CD4-positive, alpha-beta T cell treated with Interleukin-21 for 1 hour (primary cell): ENCODE data around the gene RANBP1.

ENCODE experiments used
- DNase-seq: peaks from one replicate; pipeline ENCODE4 v3.0.0-alpha.2; 2020

Gene RANBP1

DNA sequence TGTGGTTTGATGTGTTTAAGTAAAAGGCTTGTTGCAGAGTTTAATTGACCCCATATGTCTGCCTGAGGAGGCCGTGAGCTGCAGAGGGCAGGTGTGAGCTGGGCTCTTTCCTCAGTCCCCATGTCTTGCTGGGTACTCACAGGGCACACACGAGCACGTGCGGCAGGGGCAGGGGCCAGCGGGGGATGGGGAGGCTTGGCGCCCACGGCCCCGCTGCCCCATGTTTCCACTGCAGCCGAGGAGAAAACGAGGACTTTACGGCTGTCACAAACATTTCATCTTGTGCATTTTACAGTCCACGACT, 59.6 kb downstream of the RANBP1 start:
- no peak for DNase-seq

DNA sequence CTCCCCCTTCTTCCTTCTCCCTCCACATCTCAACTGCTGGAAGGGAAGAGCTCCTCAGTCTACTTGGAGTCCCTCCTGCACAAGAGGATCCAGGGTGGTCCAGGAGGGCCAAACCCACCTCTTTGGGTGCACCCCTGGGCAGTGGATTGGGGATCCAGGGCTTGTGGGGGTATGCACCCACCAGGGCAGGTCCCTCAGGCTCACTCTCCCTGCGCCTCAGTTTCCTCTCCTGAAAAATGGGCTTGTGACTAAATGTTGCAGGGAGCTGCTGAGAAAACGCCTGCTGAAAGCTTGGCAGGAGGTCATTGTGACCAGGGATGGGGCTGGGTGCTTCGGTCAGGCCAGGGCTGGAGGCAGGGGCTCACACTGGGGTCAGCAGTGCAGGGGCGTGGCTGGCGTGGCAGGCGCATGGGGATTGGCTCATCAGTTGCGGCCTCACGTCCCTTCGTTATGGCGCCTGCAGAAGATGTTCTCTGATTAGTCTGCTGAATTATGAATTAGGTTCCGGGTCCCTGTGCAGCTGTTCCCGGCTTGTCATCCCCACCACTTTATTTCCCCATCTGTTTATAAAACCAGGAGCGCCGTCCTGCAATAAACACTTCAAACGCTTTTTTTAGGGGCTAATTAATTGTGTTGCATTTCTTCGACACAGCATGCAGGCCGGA, 60.6 kb downstream of the RANBP1 start:
- DNase-seq = no peak
